ENCODE results near the gene MLXIPL.
A peak's percentile ranks its signal among the peaks of the same experiment; 100 is the strongest.
"Not testable (repeated sequence)": the region's sequence is repeated elsewhere in the genome, so short reads cannot be mapped to it uniquely, and the experiment has no call there.

Gene MLXIPL

DNA sequence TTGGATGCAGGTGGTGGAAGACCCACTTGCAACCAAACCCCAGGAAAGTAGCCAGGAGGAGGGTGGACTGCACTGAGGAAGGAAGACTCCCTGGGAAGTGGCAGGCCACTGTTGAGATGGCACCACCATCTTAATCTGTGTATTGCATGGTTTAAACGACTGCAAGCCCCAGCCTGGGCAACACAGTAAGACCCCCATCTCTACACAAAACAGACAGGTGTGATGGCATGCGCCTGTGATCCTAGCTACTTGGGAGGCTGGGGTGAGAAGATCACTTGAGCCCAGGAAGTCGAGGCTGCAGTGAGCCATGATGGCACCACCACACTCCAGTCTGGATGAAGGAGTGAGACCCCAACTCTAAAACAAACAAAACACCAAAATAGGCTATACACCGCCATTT is 57.2 kb downstream of the MLXIPL start:
- Histone ChIP-seq H2BK5ac (ENCODE audit: low read depth, low read length, poor library complexity, severe bottlenecking) (no peak overlapping the region), H3K4me1 (ENCODE audit: control insufficient read depth, insufficient read depth, low read depth, low read length) (peaks cover 1% of the 10 kb centered on the region), H3K4me2 (ENCODE audit: low read length, poor library complexity, severe bottlenecking) (no peak overlapping the region), H3K4me3 (ENCODE audit: insufficient read depth in 1 of 2, low read depth in 1 of 2, low read length in 2 of 2) (no peak overlapping the region), H2BK12ac (ENCODE audit: low read length in 2 of 2) (no peak overlapping the region), H3K23ac (ENCODE audit: low read length in 2 of 2) (no peak overlapping the region), H4K8ac (ENCODE audit: low read length) (no peak overlapping the region), H4K91ac (ENCODE audit: low read length) (no peak overlapping the region), H3K18ac (ENCODE audit: low read depth in 1 of 2, low read length in 2 of 2) (no peak overlapping the region), H2BK120ac (ENCODE audit: low read depth, low read length) (no peak overlapping the region), H3K4ac (ENCODE audit: low read depth in 1 of 2, low read length in 2 of 2) (no peak overlapping the region), H3K9ac (ENCODE audit: low read length) (no peak overlapping the region), H3K14ac (ENCODE audit: low read length in 2 of 2) (no peak overlapping the region), H3K27ac (ENCODE audit: low read length, poor library complexity, severe bottlenecking) (no peak overlapping the region), H3K27me3 (ENCODE audit: control insufficient read depth in 1 of 2, insufficient read depth in 1 of 2, low read length in 2 of 2) (no peaks in the 10 kb centered on the region), H3K79me1 (replicated peaks; ENCODE audit: low read length, poor library complexity, severe bottlenecking) (peaks cover 5% of the 10 kb centered on the region), H2AK5ac (ENCODE audit: low read length, severe bottlenecking) (no peak overlapping the region), H3K36me3 (ENCODE audit: control insufficient read depth in 1 of 2, insufficient read depth in 2 of 2, low read depth in 1 of 2, low read length in 2 of 2) (peaks cover 27 to 32% of the 10 kb centered on the region in 2 experiments), H3K9me3 (ENCODE audit: control insufficient read depth, low read length) (no peaks in the 10 kb centered on the region), H2BK15ac (ENCODE audit: low read depth, poor library complexity, severe bottlenecking) (no peak overlapping the region), H2AFZ (ENCODE audit: low read depth, low read length) (no peak overlapping the region)
- WGBS: 100% methylated on average over 2 of the region's 4 CpGs
- DNase-seq: no peak

DNA sequence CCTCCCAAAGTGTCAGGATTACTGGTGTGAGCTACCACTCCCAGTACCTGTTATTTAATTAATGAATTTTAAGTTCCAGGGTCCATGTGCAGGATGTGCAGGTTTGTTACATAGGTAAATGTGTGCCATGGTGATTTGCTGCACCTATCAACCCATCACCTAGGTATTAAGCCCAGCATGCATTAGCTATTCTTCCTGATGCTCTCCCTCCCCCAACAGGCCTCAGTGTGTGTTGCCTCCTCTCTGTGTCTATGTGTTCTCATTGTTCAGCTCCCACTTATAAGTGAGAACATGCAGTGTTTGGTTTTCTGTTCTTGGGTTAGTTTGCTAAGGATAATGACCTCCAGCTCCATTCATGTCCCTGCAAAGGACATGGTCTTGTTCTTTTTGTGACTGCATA is 57.9 kb downstream of the MLXIPL start:
- H2AK5ac ChIP-seq (ENCODE audit: low read length, severe bottlenecking): not testable (repeated sequence)

DNA sequence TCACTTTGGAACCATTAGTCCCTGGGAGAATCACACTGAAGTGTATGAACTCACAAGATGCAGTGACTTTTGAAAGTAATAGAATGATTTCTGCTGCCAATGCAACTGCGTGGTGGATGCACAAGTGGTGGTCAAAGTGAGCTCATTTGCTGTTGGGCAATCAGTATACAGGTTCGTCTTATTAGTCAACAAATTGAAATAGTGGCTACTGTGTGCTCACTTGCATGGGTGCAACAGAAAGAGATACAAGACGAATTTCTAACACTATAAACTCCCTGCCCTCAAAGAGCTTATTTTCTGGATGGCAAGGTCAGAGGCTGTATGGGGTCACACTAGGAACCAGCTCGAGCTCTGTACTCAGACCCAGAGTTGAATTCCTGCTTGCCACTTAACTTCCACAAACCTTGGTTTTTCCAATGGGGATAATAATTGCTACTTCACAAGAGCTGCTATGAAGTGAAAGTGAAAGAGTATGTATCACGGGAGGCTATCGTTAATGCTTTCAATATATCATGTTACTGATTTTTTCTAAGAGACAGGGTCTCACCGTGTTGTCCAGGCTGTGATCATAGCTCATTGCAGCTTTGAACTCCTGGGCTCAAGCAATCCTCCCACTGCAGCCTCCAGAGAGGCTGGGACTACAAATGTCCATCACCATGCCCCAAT is 58.5 kb downstream of the MLXIPL start:
- Histone ChIP-seq H3K9ac (ENCODE audit: low read length) (peak overlapping the region; percentile 53), H3K18ac (ENCODE audit: low read depth in 1 of 2, low read length in 2 of 2) (no peak overlapping the region), H4K91ac (ENCODE audit: low read length) (no peak overlapping the region), H2BK5ac (ENCODE audit: low read depth, low read length, poor library complexity, severe bottlenecking) (no peak overlapping the region), H3K27ac (ENCODE audit: low read length, poor library complexity, severe bottlenecking) (no peak overlapping the region), H2BK120ac (ENCODE audit: low read depth, low read length) (no peak overlapping the region), H3K9me3 (ENCODE audit: control insufficient read depth, low read length) (no peaks in the 10 kb centered on the region), H3K23ac (ENCODE audit: low read length in 2 of 2) (no peak overlapping the region), H3K4me3 (ENCODE audit: insufficient read depth in 1 of 2, low read depth in 1 of 2, low read length in 2 of 2) (peak overlapping the region in 1 of 2 experiments; percentile 68), H3K27me3 (ENCODE audit: control insufficient read depth in 1 of 2, insufficient read depth in 1 of 2, low read length in 2 of 2) (no peaks in the 10 kb centered on the region), H2AK5ac (ENCODE audit: low read length, severe bottlenecking) (no peak overlapping the region), H2BK15ac (ENCODE audit: low read depth, poor library complexity, severe bottlenecking) (no peak overlapping the region), H3K36me3 (ENCODE audit: control insufficient read depth in 1 of 2, insufficient read depth in 2 of 2, low read depth in 1 of 2, low read length in 2 of 2) (peaks cover 15 to 20% of the 10 kb centered on the region in 2 experiments), H2AFZ (ENCODE audit: low read depth, low read length) (no peak overlapping the region), H3K4ac (ENCODE audit: low read depth in 1 of 2, low read length in 2 of 2) (no peak overlapping the region), H3K79me1 (replicated peaks; ENCODE audit: low read length, poor library complexity, severe bottlenecking) (peaks cover 5% of the 10 kb centered on the region), H2BK12ac (ENCODE audit: low read length in 2 of 2) (no peak overlapping the region), H3K14ac (ENCODE audit: low read length in 2 of 2) (no peak overlapping the region), H4K8ac (ENCODE audit: low read length) (no peak overlapping the region), H3K4me1 (ENCODE audit: control insufficient read depth, insufficient read depth, low read depth, low read length) (peaks cover 1% of the 10 kb centered on the region), H3K4me2 (ENCODE audit: low read length, poor library complexity, severe bottlenecking) (no peak overlapping the region)
- 81% methylated on average over 7 of the region's 7 CpGs for WGBS
- peak; percentile 33 for DNase-seq

More for the DNA sequence above, 57.9 kb downstream of the MLXIPL start:
- H2BK120ac ChIP-seq (ENCODE audit: low read depth, low read length); H3K9ac ChIP-seq (ENCODE audit: low read length); H3K4me2 ChIP-seq (ENCODE audit: low read length, poor library complexity, severe bottlenecking); H2BK5ac ChIP-seq (ENCODE audit: low read depth, low read length, poor library complexity, severe bottlenecking); H4K8ac ChIP-seq (ENCODE audit: low read length); H3K4me1 ChIP-seq (ENCODE audit: control insufficient read depth, insufficient read depth, low read depth, low read length); H2AFZ ChIP-seq (ENCODE audit: low read depth, low read length); H2BK12ac ChIP-seq (ENCODE audit: low read length in 2 of 2); H3K9me3 ChIP-seq (ENCODE audit: control insufficient read depth, low read length); H4K91ac ChIP-seq (ENCODE audit: low read length); H3K18ac ChIP-seq (ENCODE audit: low read depth in 1 of 2, low read length in 2 of 2); H3K27me3 ChIP-seq (ENCODE audit: control insufficient read depth in 1 of 2, insufficient read depth in 1 of 2, low read length in 2 of 2); H3K4ac ChIP-seq (ENCODE audit: low read depth in 1 of 2, low read length in 2 of 2); H3K79me1 ChIP-seq (replicated peaks; ENCODE audit: low read length, poor library complexity, severe bottlenecking); H3K14ac ChIP-seq (ENCODE audit: low read length in 2 of 2); H3K23ac ChIP-seq (ENCODE audit: low read length in 2 of 2); H2BK15ac ChIP-seq (ENCODE audit: low read depth, poor library complexity, severe bottlenecking); H3K27ac ChIP-seq (ENCODE audit: low read length, poor library complexity, severe bottlenecking); DNase-seq: not testable (repeated sequence)
- Histone ChIP-seq H3K4me3 (ENCODE audit: insufficient read depth in 1 of 2, low read depth in 1 of 2, low read length in 2 of 2) (peak overlapping the region in 1 of 2 experiments; percentile 68), H3K36me3 (ENCODE audit: control insufficient read depth in 1 of 2, insufficient read depth in 2 of 2, low read depth in 1 of 2, low read length in 2 of 2) (peaks cover 21 to 26% of the 10 kb centered on the region in 2 experiments)

DNA sequence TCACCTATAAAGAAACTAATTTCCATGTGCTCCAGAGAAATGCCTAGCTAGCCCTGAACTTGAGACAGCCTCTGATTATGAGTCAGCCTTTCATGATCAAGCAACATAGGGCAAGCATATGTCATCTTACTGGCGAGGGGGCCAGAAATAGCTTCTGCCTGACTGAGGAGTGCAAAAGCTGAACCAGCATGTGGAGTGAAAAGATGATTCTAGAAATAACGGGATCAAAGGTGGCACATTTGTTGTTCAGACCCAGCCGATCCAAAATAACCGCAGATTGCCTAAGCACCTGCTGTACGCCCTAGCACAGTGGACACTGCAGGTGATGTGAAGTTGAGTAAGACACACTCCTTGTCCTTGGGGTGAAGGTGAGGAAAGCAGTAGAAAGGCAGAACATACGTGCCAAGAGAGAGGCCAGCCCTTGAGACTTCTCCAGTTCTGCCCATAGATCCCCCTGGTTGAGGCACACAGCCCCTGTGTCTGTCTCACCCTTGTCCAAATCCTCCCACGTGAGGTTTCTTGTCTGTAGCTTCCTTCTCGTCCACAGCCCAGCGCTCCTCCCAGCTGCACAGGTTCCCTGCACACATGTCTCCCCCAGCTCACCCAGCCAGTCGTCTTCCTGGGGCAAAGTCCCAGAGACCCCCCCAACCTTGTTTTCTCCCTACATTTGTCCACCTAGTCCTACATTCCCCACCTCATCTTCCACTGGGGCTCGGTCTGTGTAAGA is 64.0 kb downstream of the MLXIPL start:
- H3K27ac ChIP-seq (ENCODE audit: low read length, poor library complexity, severe bottlenecking): peak overlapping the region; percentile 55
- no peaks in the 10 kb centered on the region for H3K9me3 ChIP-seq (ENCODE audit: control insufficient read depth, low read length)
- peak overlapping the region; percentile 61 for H2AK5ac ChIP-seq (ENCODE audit: low read length, severe bottlenecking)
- peaks cover 14% of the 10 kb centered on the region for H3K4me1 ChIP-seq (ENCODE audit: control insufficient read depth, insufficient read depth, low read depth, low read length)
- WGBS: 72% methylated on average over 11 of the region's 11 CpGs
- peak; percentile 84 for DNase-seq
- H3K4me2 ChIP-seq (ENCODE audit: low read length, poor library complexity, severe bottlenecking): no peak overlapping the region
- H3K4ac ChIP-seq (ENCODE audit: low read depth in 1 of 2, low read length in 2 of 2): no peak overlapping the region
- no peak overlapping the region for H2AFZ ChIP-seq (ENCODE audit: low read depth, low read length)
- no peak overlapping the region for H2BK120ac ChIP-seq (ENCODE audit: low read depth, low read length)
- H2BK15ac ChIP-seq (ENCODE audit: low read depth, poor library complexity, severe bottlenecking): no peak overlapping the region
- peak overlapping the region; percentile 73 for H3K9ac ChIP-seq (ENCODE audit: low read length)
- H4K91ac ChIP-seq (ENCODE audit: low read length): no peak overlapping the region
- H2BK5ac ChIP-seq (ENCODE audit: low read depth, low read length, poor library complexity, severe bottlenecking): no peak overlapping the region
- no peak overlapping the region for H3K18ac ChIP-seq (ENCODE audit: low read depth in 1 of 2, low read length in 2 of 2)
- H2BK12ac ChIP-seq (ENCODE audit: low read length in 2 of 2): peak overlapping the region in 1 of 2 experiments; percentile 37
- no peaks in the 10 kb centered on the region for H3K27me3 ChIP-seq (ENCODE audit: control insufficient read depth in 1 of 2, insufficient read depth in 1 of 2, low read length in 2 of 2)
- H3K79me1 ChIP-seq (replicated peaks; ENCODE audit: low read length, poor library complexity, severe bottlenecking): no peaks in the 10 kb centered on the region
- H3K4me3 ChIP-seq (ENCODE audit: insufficient read depth in 1 of 2, low read depth in 1 of 2, low read length in 2 of 2): peak overlapping the region in 1 of 2 experiments; percentile 29
- no peak overlapping the region for H3K23ac ChIP-seq (ENCODE audit: low read length in 2 of 2)
- no peak overlapping the region for H4K8ac ChIP-seq (ENCODE audit: low read length)
- H3K14ac ChIP-seq (ENCODE audit: low read length in 2 of 2): no peak overlapping the region
- no peaks in the 10 kb centered on the region for H3K36me3 ChIP-seq (ENCODE audit: control insufficient read depth in 1 of 2, insufficient read depth in 2 of 2, low read depth in 1 of 2, low read length in 2 of 2)
